Limb (tissue), 2 donors: Measurements from ENCODE around the gene CFC1B.
"Not testable (repeated sequence)": the region's sequence is repeated elsewhere in the genome, so short reads cannot be mapped to it uniquely, and the experiment has no call there.

Experiments used
- DNase-seq, 2 donors: peaks; one replicate each; pipeline ENCODE4 v3.0.0-alpha.2; 2016; ENCODE audit errors: extremely low spot score in 2 of 2

The CFC1B gene

DNA sequence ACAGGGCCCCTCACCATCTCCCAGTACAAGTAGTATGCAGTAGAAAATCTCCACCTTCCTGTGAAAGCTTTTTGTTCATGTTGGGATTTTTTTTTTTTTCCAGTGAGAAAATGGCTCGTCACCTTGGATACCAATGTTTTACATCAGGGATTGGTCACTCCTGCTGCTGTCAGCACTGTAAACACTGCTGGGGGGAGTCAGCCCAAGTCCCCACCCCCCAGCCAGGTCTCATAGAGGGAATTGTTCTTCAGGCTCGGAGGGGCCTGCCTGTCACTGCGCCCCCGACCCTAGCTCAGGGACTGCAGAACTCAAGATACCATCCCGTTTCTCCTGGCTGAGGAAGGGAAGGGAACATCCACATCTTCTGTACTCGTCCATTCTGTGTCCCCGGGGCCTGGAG, at the start of gene CFC1B:
TSS of gene CFC1B (plus strand) at position 231 of the 400 bp plus-strand sequence. CDS start 263 bp downstream, outside the sequence.
- DNase-seq = not testable (repeated sequence)

DNA sequence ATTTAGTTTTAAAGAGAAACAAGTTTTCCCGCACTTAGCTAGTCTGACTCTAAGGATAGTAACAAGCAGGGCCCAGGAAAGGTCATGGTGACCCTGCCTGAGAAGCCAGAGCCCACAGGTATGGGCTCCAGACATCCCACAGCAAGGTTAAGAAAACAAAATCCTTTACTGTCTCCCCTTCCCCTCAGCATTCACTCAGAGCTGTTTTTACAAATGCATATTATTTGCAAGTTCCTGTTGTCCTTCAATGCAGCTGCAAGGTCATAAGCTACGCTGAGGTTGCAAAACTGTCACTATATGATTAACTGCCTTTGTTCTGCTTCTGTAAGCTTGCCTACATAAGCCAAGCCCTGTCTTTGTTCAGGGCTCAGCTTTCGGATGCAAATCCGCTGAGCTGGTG, 29.9 kb upstream of the CFC1B start:
- DNase-seq = not testable (repeated sequence)

DNA sequence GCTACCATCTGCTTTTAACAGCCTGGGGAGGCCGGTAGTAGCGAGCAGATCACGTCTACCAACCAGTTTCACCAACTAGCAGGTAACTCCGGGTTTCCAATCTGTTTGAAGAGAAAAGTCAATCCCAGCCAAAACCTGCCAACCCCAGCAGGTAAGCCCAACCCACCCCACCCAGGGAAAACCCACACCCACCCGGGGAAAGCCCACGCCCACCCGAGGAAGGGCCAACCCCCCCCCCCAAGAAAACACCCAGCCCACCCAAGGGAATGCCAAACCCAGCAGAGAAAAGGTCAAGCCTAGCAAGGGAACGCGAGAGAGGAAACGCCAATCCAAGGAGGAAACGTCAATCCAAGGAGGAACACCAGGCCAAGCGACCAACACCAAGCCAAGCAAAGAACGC, 11.8 kb upstream of the CFC1B start, which contains the start of gene POTEI:
TSS of gene POTEI (minus strand) at position 101 of the 400 bp plus-strand sequence. CDS start at position 8, 93 bp downstream.
- not testable (repeated sequence) for DNase-seq

DNA sequence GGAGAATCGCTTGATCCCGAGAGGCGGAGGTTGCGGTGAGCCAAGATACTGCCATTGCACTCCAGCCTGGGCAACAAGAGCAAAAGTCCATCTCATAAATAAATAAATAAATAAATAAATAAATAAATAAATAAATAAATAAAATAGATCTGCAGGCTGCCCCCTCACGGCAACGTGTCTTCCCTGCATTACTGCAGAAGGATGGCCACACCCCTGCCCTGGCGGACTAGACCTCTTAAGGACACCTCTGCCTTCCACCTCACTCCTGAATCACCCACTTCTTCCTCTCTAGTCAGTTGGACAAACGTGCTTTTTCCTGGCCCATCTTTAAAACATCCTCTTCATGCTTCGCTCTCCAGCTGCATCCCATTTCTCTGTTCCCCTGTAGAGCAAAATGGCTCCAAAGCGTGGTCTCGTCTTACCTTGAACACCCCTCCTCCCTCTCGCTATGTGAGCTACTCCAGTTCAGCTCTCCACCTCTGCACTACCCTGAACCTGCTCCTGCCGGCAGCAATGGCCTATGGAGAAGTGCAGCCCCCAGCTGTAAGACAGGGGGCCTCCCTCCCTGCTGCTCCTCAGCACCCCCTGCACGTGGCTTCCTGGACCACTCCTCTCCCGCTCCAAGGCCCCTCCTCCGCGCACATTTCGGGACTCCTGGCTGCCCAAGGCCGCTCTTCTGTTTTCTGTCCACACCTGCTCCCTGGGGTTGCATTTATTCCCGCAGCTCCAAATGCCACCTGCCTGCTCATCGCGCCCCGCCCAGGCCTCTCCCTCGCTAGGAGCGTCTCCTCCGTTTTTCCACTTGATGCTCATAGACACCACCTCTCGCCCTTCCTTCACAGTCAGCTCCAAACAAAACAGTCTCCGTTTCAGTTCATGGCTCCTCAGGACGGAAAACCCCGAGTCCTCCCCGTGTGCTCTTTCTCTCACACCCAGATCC, 9.9 kb upstream of the CFC1B start:
- DNase-seq = not testable (repeated sequence)

- not testable (repeated sequence) for DNase-seq
These were observed 9.1 kb upstream of the CFC1B start for GRCh38 chr2:130511747-130512451.

GRCh38 chr2:130518516-130519106, 2.4 kb upstream of the CFC1B start:
- not testable (repeated sequence) for DNase-seq

- DNase-seq = not testable (repeated sequence)
These were observed 1.4 kb downstream of the CFC1B start for GRCh38 chr2:130522390-130522789.

GRCh38 chr2:130527365-130527967, 6.4 kb downstream of the CFC1B start:
- DNase-seq = not testable (repeated sequence)

DNA sequence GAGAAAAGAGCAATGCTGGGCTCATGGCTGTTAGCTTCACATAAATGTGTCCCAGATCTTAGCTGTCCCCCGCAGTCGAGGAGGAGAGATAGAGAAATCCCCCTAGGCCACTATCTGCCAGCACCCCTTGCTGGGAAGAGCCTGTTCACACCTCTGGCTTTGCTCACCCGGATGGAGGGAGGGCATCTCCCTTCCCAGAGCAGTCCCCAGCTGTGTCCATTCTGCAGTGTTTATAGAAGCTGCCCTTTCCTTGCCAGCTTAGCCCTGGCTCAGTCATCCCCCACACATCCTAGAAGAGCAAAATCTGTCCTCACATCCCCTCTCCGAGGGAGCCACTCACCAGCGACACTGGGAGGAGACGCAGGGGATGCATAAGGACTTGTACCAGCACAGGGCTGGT, 8.5 kb downstream of the CFC1B start:
- not testable (repeated sequence) for DNase-seq

DNA sequence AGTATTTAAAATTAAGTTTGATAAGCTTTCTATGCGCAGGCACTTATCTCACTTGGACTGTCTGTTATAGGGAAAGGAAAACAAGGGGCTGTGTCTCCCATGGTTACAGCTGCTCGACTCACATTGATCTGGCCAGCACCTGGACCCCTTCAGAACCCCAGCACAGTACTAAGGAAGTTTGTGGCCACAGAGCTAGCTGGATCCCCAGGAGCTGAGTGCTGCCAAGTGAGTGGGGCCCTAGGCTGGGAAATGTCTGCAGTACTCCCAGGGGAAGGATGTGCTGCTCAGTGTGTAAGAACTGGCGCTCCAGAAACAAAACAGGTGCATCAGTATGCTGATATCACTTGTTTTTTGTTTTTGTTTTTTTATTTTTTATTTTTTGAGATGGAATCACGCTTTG, 9.2 kb downstream of the CFC1B start:
- DNase-seq = not testable (repeated sequence)

DNA sequence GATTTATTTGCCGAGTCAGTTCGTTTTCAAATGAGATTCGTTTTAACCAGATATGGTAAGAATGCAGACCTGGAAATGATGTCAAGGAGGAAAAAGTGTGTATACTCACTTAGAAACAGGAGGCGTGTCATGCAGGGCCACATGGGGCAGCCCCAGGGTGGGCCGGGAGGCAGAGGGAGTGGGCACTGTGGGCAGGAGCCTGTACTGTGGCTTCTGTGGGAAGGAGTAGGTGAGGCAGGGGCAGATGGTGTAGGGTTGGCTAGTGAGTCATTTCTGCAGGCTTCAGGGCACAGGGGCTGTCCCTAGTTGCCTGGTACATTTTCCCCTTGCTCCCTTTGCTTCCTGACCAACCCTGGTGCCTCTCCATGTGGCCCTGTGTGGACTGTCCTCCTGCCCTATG, 10.2 kb downstream of the CFC1B start:
- DNase-seq = not testable (repeated sequence)

DNA sequence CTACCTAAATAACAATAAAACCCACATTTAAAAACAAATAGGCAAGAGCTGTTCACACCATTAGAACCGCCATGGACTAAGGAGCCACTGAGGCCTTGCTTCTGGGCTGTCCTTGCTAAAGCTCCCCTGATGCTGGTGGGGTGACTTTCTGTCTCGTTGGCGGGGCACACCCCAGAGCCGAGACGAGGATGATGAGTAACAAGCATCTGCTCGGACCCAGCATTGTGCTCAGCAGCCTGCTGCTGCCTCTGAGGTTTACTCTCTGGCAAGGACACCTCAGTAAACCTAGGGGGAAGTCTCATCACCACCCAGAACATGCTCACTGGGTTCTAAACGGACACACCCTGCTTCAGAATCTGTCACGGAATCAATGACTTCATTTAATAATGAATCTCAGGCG, 10.7 kb downstream of the CFC1B start:
- DNase-seq = not testable (repeated sequence)

- DNase-seq = not testable (repeated sequence)
These were observed 15.6 kb downstream of the CFC1B start for GRCh38 chr2:130536654-130537053.

- DNase-seq = not testable (repeated sequence)
These were observed 17.2 kb downstream of the CFC1B start for GRCh38 chr2:130538271-130538670.

DNA sequence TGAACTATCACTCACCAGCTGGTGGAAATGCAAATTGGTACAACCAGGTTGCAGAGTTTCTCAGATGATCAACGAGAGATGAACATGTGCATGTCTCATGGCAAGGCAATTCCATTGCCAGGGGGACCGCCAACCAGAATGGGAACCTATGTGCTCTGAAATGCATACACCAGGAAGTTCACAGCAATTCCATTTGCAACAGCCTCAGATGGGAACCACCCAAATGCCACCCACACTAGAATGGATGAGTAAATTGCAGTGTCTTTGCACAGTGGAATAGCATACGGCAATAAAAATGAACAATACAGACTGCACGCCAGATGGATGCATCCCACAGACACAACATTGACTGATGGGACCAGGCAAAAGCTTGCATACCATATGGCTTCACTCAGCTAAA, 21.8 kb downstream of the CFC1B start:
- not testable (repeated sequence) for DNase-seq

DNA sequence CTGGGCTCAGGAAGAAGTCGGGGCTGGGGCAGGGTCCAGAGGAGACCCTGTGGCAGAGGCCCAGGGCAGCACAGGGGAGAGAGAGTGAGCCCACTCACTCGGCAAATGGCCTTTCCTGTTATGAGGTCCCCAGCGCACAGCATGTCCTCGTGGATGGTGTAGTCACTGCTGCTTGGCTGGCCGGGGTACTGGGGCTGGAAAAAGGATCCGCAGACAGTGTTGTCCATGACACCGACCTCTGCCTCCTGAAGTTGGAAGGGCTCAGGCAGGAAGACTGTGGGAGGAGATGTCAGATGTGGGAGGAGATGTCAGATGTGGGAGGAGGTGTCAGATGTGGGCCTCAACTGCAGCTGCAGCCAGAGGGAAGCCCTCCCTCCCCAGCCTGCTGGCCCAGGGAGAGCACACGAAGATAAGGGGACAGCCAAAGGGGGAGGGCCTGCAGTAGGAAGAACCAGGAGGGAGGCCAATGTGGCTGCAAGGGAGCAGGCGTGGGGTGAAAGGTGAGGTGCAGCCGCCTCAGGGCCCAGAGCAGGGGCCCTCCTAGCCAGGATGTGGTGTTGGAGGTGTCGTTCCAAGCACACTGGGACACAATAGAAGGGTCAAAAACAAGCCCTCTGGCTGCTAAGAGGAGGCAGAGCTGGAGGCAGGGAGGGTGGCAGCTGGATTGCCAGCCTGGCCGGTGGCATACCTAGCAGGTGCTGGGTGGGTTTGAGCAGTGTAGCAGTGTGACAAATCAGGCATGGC, 22.9 kb downstream of the CFC1B start:
- DNase-seq = not testable (repeated sequence)

GRCh38 chr2:130544978-130545377, 24.0 kb downstream of the CFC1B start:
- not testable (repeated sequence) for DNase-seq

DNA sequence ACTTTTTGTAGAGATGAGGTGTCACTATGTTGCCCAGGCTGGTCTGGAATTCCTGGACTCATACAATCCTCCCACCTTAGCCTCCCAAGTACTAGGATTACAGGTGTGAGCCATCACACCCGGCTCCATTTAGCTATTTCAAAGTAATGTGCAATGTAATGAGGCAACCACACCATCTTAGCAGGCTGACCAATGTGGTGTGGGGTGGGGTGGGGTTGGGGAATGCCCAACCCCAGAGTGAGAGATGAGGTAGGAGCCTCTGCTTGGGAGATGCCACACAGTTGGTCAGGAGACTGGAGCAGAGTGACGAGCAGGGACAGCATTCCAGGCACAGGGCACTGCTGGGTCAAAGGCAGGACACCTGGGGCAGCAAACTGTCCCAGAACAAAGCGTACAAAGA, 27.4 kb downstream of the CFC1B start:
- DNase-seq = not testable (repeated sequence)

DNA sequence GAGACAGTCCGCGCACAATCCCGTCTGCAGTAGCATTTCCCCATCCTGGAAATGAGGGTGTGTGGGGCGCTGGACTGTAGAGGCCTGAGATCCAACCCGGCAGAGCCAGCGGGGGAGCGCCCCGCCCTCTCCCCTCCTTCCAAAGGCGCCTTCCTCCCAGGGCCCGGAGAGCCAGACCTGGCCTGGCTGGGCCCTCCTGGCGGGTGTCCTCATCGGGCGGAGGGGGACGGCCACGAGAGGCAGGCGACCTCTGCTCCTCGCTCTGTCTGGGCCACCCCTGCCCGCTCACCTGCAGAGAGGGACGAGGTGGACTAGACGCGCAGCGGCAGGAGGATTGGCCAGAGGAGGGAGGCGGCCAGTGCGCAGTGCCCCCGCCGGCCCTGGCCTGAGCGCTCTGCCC, 28.5 kb downstream of the CFC1B start:
- DNase-seq = not testable (repeated sequence)

GRCh38 chr2:130554178-130554577, 33.2 kb downstream of the CFC1B start:
- DNase-seq = not testable (repeated sequence)
